Natural killer cell (primary cell): ENCODE results near the gene ELP5. TPM values are rescaled to one million over a fixed set of nuclear protein-coding genes. Genes with fewer than 3 reads are reported as not detected.

Experiments used
- ATAC-seq, 3 donors: fragments of 150-1000 bp in 2 of 3; fragments of 200-7000 bp in 1 of 3; cut with Tn5 transposase; 1 replicate in 1 of 3; 2 replicates in 2 of 3; pipeline ENCODE4 v1.10.0; 2021; ENCODE audit warnings: mild to moderate bottlenecking in 2 of 3, moderate library complexity in 2 of 3
- DNase-seq, 2 donors: peaks; one replicate each; pipeline versions ENCODE4 v3.0.0 to v3.0.0-alpha.2; 2013 to 2021; ENCODE audit warnings: mixed read lengths in 1 of 2
- H3K27ac ChIP-seq: one replicate; pipeline ENCODE4 v1.5.1; 2013; ENCODE audit warnings: mild to moderate bottlenecking, low read length
- H3K27me3 ChIP-seq: one replicate; pipeline ENCODE4 v1.6.1; 2013; ENCODE audit warnings: low read length; ENCODE audit not compliant: control insufficient read depth, insufficient read depth
- H3K36me3 ChIP-seq: one replicate; pipeline ENCODE4 v1.6.1; 2013; ENCODE audit warnings: low read length; ENCODE audit not compliant: control insufficient read depth, insufficient read depth
- H3K4me1 ChIP-seq: one replicate; pipeline ENCODE4 v1.6.1; 2013; ENCODE audit warnings: low read length; ENCODE audit not compliant: control insufficient read depth, insufficient read depth
- H3K4me3 ChIP-seq: one replicate; pipeline ENCODE4 v1.5.1; 2013; ENCODE audit warnings: low read length
- H3K9me3 ChIP-seq: one replicate; pipeline ENCODE4 v1.6.1; 2013; ENCODE audit warnings: low read length; ENCODE audit not compliant: control insufficient read depth, insufficient read depth
- H3K27ac Mint-ChIP-seq, 2 donors: one replicate each; pipeline ENCODE4 v1.8.0; 2022; ENCODE audit warnings: mild to moderate bottlenecking in 2 of 2, mixed read lengths in 2 of 2, moderate library complexity in 1 of 2
- H3K27me3 Mint-ChIP-seq, 2 donors: one replicate each; pipeline ENCODE4 v1.8.0; 2022; ENCODE audit warnings: low read depth in 2 of 2, mixed read lengths in 2 of 2
- H3K36me3 Mint-ChIP-seq: one replicate; pipeline ENCODE4 v1.8.0; 2022; ENCODE audit warnings: mixed read lengths
- H3K4me1 Mint-ChIP-seq, 2 donors: one replicate each; pipeline ENCODE4 v1.8.0; 2022; ENCODE audit warnings: mixed read lengths in 2 of 2
- H3K4me3 Mint-ChIP-seq: one replicate; pipeline ENCODE4 v1.8.0; 2022; ENCODE audit warnings: mild to moderate bottlenecking, moderate library complexity, mixed read lengths
- H3K9me3 Mint-ChIP-seq, 2 donors: one replicate each; pipeline ENCODE4 v1.8.0; 2022; ENCODE audit warnings: mixed read lengths in 2 of 2
- WGBS: methylation state at CpG from one replicate; pipeline ENCODE4 v1.1.7; 2013; ENCODE audit warnings: missing lambda C conversion rate; ENCODE audit not compliant: insufficient coverage; 5-methylcytosine and 5-hydroxymethylcytosine counted together
- intact Hi-C: fragments of 100-400 bp; cut with micrococcal nuclease; formaldehyde crosslinking; loops from one replicate; pipeline ENCODE4 v1.14.2; 2022
- total RNA-seq, 4 donors: library from RNA; stranded (reverse); fragments of 120-200 nt in 1 of 4; gene quantifications; one replicate each; pipeline versions ENCODE4 v1.2.3 to v1.2.4, GENCODE V29; 2013 to 2022
- TF ChIP-seq, protein P1 (sequence below): fragments of 200-600 bp; IDR thresholded peaks from one replicate; pipeline ENCODE4 v1.8.0; 2022; ENCODE audit warnings: antibody characterized with exemption

ELP5 gene
- total RNA-seq, 3 donors from 2014 or later (not counting 1 experiment from before 2014, with no cell fraction given) = 30.1 to 38.5 (median 30.3) TPM

DNA sequence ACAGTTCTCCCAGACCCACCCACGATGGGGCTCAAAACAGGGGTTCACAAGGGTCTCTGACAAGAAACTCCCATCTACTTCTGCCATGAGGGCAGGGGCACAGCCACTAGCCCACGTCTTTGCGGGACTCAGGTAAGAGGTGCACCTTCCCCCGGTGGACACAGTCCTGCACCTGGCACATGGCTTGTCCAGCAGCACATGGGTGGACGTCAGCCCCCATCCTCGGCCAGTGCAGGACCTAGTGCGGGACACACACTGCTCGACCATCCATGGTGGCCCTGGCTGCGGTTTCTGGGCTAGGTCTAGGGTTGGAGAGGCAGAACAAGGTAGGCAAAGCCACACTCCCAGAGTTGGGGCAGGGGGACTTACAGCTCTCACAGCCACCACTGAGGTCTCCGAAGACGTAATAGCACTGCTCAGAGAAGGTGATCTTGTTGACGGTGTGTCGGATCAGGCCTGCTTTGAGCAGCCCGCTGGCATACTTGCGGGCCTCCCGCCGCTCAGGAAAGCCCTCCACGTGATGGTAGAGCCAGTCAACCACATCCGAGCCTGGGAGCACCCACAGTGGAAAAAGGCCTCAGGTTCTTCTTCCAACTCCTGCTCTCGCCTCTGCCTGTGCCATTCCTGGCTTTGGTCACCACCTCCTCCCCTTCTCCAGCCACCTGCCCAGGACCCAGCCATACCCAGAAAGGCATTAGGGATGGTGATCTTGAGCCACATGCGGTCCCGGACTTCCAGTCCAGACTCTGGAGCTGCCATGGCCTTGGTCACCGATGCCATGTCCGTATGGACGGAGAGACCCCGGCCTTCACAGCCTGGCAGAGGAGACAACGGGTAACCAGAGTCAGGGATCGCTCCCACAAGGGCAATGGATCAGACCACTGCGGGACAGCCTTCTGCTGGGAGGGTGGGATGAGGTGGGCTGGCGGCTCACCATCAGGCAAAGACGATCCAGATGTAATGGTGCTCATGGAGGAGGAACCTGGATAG, 25.0 kb upstream of the ELP5 start:
- Mint-ChIP-seq H3K9me3 (no peaks in the 10 kb centered on the region), H3K27ac (no peak overlapping the region), H3K4me1 (peaks cover 2 to 14% of the 10 kb centered on the region in 2 donors), H3K36me3 (no peaks in the 10 kb centered on the region), H3K4me3 (no peak overlapping the region), H3K27me3 (no peaks in the 10 kb centered on the region)
- H3K27me3 ChIP-seq = no peaks in the 10 kb centered on the region
- intact Hi-C loops = no loop called here
- DNase-seq (no peak), ATAC-seq (no peak)
- TF ChIP-seq, protein P1, sequence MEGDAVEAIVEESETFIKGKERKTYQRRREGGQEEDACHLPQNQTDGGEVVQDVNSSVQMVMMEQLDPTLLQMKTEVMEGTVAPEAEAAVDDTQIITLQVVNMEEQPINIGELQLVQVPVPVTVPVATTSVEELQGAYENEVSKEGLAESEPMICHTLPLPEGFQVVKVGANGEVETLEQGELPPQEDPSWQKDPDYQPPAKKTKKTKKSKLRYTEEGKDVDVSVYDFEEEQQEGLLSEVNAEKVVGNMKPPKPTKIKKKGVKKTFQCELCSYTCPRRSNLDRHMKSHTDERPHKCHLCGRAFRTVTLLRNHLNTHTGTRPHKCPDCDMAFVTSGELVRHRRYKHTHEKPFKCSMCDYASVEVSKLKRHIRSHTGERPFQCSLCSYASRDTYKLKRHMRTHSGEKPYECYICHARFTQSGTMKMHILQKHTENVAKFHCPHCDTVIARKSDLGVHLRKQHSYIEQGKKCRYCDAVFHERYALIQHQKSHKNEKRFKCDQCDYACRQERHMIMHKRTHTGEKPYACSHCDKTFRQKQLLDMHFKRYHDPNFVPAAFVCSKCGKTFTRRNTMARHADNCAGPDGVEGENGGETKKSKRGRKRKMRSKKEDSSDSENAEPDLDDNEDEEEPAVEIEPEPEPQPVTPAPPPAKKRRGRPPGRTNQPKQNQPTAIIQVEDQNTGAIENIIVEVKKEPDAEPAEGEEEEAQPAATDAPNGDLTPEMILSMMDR = no peak
- peaks cover 4% of the 10 kb centered on the region for H3K4me1 ChIP-seq
- H3K9me3 ChIP-seq = no peaks in the 10 kb centered on the region
- WGBS = 97% methylated on average over 31 of the region's 31 CpGs
- no peak overlapping the region for H3K27ac ChIP-seq
- no peak overlapping the region for H3K4me3 ChIP-seq
- peaks cover 74% of the 10 kb centered on the region for H3K36me3 ChIP-seq

DNA sequence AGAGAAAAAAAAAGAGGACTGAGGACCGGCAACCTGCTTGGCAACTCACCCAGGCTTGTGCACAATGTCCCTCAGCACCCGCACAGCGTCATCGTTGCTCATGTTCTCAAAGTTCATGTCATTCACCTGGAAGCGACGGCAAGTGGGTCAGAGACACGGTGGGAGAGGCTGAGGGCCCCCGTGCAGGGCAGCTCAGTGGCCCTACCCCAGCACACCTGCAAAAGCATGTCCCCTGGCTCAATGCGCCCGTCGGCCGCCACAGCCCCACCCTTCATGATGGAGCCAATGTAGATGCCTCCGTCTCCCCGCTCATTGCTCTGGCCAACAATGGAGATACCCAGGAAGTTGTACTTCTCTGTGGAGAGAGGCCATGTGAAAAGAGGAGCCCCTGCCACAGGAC, 23.1 kb upstream of the ELP5 start:
- Mint-ChIP-seq H3K4me3 (no peak overlapping the region), H3K27ac (no peak overlapping the region), H3K36me3 (no peaks in the 10 kb centered on the region), H3K9me3 (no peaks in the 10 kb centered on the region), H3K27me3 (no peaks in the 10 kb centered on the region), H3K4me1 (peaks cover 18 to 30% of the 10 kb centered on the region in 2 donors)
- ATAC-seq (no peak), DNase-seq (no peak)
- no peaks in the 10 kb centered on the region for H3K27me3 ChIP-seq
- H3K36me3 ChIP-seq = peaks cover 57% of the 10 kb centered on the region
- intact Hi-C loops = no loop called here
- peaks cover 15% of the 10 kb centered on the region for H3K4me1 ChIP-seq
- H3K27ac ChIP-seq = no peak overlapping the region
- no peak overlapping the region for H3K4me3 ChIP-seq
- 97% methylated on average over 14 of the region's 14 CpGs for WGBS
- TF ChIP-seq, protein P1 = no peak
- H3K9me3 ChIP-seq = no peaks in the 10 kb centered on the region

DNA sequence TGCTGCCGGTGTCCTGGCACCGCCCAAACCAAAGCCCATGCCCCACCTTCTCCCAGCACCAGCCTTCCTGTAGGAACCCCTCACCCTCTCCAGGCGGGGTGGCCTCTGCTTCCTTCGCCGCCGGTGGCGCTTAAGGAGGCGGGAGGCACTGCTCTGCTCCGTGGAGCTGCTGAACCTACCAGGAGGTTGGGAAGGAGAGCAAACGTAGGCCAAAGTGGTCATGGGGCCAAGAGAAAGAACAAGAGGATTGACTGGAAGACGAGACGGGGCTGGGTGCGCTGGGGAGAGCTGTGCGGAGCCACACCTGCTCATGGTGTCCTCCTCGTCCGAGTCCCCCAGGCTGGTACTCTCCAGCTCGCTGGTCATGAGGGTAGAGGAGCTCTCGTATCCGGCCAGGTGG, 22.5 kb upstream of the ELP5 start:
- TF ChIP-seq, protein P1 = no peak
- H3K36me3 Mint-ChIP-seq = no peaks in the 10 kb centered on the region
- H3K4me1 ChIP-seq = peaks cover 17% of the 10 kb centered on the region
- intact Hi-C loops = no loop called here
- H3K27ac ChIP-seq = no peak overlapping the region
- no peaks in the 10 kb centered on the region for H3K9me3 Mint-ChIP-seq
- H3K4me3 Mint-ChIP-seq = no peak overlapping the region
- ATAC-seq = no peak
- no peak overlapping the region for H3K27ac Mint-ChIP-seq
- H3K36me3 ChIP-seq = peaks cover 53% of the 10 kb centered on the region
- peaks cover 18 to 36% of the 10 kb centered on the region in 2 donors for H3K4me1 Mint-ChIP-seq
- H3K4me3 ChIP-seq = no peak overlapping the region
- no peaks in the 10 kb centered on the region for H3K9me3 ChIP-seq
- no peaks in the 10 kb centered on the region for H3K27me3 Mint-ChIP-seq
- no peak for DNase-seq
- no peaks in the 10 kb centered on the region for H3K27me3 ChIP-seq
- 97% methylated on average over 19 of the region's 19 CpGs for WGBS
